ENCODE results near the gene KRT15.

The KRT15 gene
- 0 to 0.11 (median 0) reads per million in 9 experiments for total RNA-seq

DNA sequence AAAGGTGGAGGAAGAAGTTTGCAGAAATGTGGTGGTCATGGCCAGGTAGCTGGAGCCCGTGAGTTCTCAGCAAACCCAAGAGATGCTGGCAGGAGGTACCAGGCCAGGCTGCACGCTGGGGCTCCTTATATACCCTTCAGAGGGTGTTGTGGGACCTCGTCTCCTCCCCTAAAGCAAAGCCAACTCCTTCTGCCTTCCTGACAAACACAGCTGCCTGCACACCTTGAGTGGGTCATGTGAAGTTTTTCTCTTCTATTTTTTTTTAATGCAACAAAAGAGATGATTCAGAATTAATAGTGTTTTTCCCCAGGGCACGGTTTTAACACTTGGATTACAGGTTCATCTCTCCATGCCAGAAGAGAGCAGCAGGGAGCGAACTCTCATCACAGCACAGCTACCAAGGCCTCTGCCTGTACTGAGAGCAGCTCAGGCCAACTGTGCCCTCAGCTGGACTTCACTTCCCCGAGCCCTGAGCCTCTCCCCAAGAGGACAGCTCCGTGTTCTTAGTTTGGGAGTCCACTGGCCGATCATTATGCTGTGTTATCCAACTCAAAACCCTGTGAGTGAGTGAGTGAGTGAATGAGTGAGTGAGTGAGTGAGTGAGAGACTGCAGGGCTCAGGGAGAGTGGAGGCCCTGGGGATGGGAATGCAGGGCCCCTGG, at the start of gene KRT15:
KRT15 (minus strand) TSS at position 102 of the 661 bp plus-strand sequence; CDS start at position 39, 63 bp downstream.
- Mint-ChIP-seq H3K36me3 (ENCODE audit: insufficient read depth) (no peaks in the 10 kb centered on the region), H3K4me3 (no peak within 1 kb of the TSS), H3K27ac (no peak within 1 kb of the TSS), H3K4me1 (ENCODE audit: low read depth in 2 of 2) (no peaks in the 10 kb centered on the region), H3K9me3 (no peaks in the 10 kb centered on the region), H3K27me3 (peaks cover 24 to 81% of the 10 kb centered on the region in 2 donors)
- no peak for ATAC-seq (replicated peaks)
- no peak for DNase-seq

DNA sequence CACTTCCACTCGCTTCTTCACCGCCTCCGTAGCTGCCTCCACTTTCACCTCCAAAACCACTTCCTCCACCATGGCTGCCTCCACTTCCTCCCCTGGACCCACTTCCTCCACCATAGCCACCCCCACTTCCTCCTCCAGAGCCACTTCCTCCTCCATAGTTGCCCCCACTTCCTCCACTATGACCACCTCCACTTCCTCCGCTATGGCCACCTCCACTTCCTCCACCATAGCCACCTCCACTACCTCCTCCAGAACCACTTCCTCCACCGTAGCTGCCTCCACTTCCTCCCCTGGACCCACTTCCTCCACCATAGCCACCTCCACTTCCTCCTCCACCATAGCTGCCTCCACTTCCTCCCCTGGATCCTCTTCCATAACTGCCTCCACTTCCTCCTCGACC, 48.6 kb upstream of the KRT15 start:
- Mint-ChIP-seq H3K4me3 (no peak overlapping the region), H3K27ac (peak overlapping the region; percentile 50 to 88), H3K27me3 (peaks cover 20 to 38% of the 10 kb centered on the region in 2 donors), H3K36me3 (ENCODE audit: insufficient read depth) (no peaks in the 10 kb centered on the region), H3K4me1 (ENCODE audit: low read depth in 2 of 2) (peaks cover 11 to 20% of the 10 kb centered on the region in 2 donors), H3K9me3 (peaks cover 6 to 11% of the 10 kb centered on the region in 2 donors)
- DNase-seq = peak in 1 of 3 experiments; percentile 6
- ATAC-seq (replicated peaks) = peak; percentile 32

DNA sequence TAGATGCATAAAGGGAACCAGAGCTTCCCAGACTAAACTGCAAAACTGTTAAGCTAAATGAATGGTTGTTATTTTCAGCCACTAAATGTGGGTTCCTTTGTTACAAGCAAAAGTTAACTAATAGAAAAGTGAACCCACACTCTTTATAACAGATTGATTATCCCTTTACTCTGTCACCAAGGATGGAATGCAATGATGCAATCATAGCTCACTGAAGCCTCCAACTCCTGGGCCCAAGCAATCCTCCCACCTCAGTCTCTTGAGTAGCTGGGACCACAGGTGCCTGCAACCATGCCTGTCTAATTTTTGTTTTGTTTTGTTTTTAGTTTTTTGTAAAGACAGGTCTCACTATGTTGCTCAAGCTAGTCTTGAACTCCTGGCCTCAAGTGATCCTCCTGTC, 46.6 kb upstream of the KRT15 start:
- Mint-ChIP-seq H3K9me3 (peaks cover 6 to 11% of the 10 kb centered on the region in 2 donors), H3K27ac (no peak overlapping the region), H3K27me3 (peaks cover 31 to 38% of the 10 kb centered on the region in 2 donors), H3K4me3 (no peak overlapping the region), H3K4me1 (ENCODE audit: low read depth in 2 of 2) (peaks cover 11 to 20% of the 10 kb centered on the region in 2 donors), H3K36me3 (ENCODE audit: insufficient read depth) (no peaks in the 10 kb centered on the region)
- DNase-seq (no peak), ATAC-seq (replicated peaks) (no peak)

- DNase-seq (no peak), ATAC-seq (replicated peaks) (no peak)
- Mint-ChIP-seq H3K9me3 (peaks cover 6 to 11% of the 10 kb centered on the region in 2 donors), H3K4me1 (ENCODE audit: low read depth in 2 of 2) (peaks cover 7 to 20% of the 10 kb centered on the region in 2 donors), H3K27me3 (peaks cover 42 to 54% of the 10 kb centered on the region in 2 donors), H3K27ac (no peak overlapping the region), H3K4me3 (no peak overlapping the region), H3K36me3 (ENCODE audit: insufficient read depth) (no peaks in the 10 kb centered on the region)
Observed at GRCh38 chr17:41563607-41564170, 45.0 kb upstream of the KRT15 start.

DNA sequence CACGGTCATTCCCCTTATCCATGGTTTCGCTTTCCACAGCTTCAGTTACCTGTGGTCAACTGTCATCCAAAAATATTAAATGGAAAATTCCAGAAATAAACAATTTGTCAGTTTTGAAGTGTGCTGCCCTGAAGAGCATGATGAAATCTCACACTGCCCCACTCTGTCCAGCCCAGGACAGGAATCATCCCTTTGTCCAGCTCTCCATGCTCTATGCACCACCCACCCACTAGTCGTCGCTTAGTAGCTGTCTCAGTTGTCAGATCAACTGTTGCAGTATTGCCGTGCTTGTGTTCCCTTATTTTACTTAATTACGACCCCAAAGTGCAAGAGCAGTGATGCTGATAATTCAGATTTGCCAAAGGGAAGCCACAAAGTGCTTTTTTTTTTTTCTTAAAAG, 42.9 kb upstream of the KRT15 start:
- Mint-ChIP-seq H3K36me3 (ENCODE audit: insufficient read depth) (no peaks in the 10 kb centered on the region), H3K4me3 (no peak overlapping the region), H3K4me1 (ENCODE audit: low read depth in 2 of 2) (peaks cover 0 to 3% of the 10 kb centered on the region in 2 donors), H3K9me3 (no peaks in the 10 kb centered on the region), H3K27me3 (peaks cover 64 to 75% of the 10 kb centered on the region in 2 donors), H3K27ac (no peak overlapping the region)
- no peak for DNase-seq
- no peak for ATAC-seq (replicated peaks)

- no peak for ATAC-seq (replicated peaks)
- DNase-seq = no peak
- H3K9me3 Mint-ChIP-seq = no peaks in the 10 kb centered on the region
- H3K36me3 Mint-ChIP-seq (ENCODE audit: insufficient read depth) = no peaks in the 10 kb centered on the region
- no peak overlapping the region for H3K27ac Mint-ChIP-seq
- peaks cover 74 to 93% of the 10 kb centered on the region in 2 donors for H3K27me3 Mint-ChIP-seq
- H3K4me3 Mint-ChIP-seq = no peak overlapping the region
- H3K4me1 Mint-ChIP-seq (ENCODE audit: low read depth in 2 of 2) = no peaks in the 10 kb centered on the region
Observed at GRCh38 chr17:41559548-41559947, 40.9 kb upstream of the KRT15 start.

DNA sequence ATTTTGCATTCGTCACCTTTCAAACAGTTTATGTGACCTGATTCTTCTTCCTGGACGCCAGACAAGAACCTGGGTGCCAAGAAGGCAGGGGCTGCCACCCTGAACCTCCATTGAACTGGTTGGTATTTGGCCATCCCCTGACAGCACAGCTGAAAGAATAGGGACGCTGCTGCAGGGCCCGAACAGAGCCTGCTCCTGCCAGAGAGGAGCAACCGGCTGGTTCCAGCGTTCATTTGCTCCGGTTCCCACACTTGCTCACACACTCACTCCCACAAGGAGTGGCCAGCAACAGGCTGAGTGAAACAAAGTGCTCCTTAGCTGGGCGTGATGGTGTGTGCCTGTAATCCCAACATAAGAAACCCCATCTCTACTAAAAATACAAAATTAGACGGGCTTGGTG, 38.2 kb upstream of the KRT15 start:
- no peak overlapping the region for H3K27ac Mint-ChIP-seq
- H3K4me1 Mint-ChIP-seq (ENCODE audit: low read depth in 2 of 2) = no peaks in the 10 kb centered on the region
- no peaks in the 10 kb centered on the region for H3K36me3 Mint-ChIP-seq (ENCODE audit: insufficient read depth)
- H3K27me3 Mint-ChIP-seq = peaks cover 80 to 95% of the 10 kb centered on the region in 2 donors
- H3K9me3 Mint-ChIP-seq = no peaks in the 10 kb centered on the region
- H3K4me3 Mint-ChIP-seq = no peak overlapping the region
- DNase-seq = no peak
- ATAC-seq (replicated peaks) = no peak

GRCh38 chr17:41556306-41556705, 37.6 kb upstream of the KRT15 start:
- peaks cover 78 to 96% of the 10 kb centered on the region in 2 donors for H3K27me3 Mint-ChIP-seq
- no peaks in the 10 kb centered on the region for H3K9me3 Mint-ChIP-seq
- no peak overlapping the region for H3K27ac Mint-ChIP-seq
- no peak overlapping the region for H3K4me3 Mint-ChIP-seq
- DNase-seq (no peak), ATAC-seq (replicated peaks) (no peak)
- H3K36me3 Mint-ChIP-seq (ENCODE audit: insufficient read depth) = no peaks in the 10 kb centered on the region
- no peaks in the 10 kb centered on the region for H3K4me1 Mint-ChIP-seq (ENCODE audit: low read depth in 2 of 2)

DNA sequence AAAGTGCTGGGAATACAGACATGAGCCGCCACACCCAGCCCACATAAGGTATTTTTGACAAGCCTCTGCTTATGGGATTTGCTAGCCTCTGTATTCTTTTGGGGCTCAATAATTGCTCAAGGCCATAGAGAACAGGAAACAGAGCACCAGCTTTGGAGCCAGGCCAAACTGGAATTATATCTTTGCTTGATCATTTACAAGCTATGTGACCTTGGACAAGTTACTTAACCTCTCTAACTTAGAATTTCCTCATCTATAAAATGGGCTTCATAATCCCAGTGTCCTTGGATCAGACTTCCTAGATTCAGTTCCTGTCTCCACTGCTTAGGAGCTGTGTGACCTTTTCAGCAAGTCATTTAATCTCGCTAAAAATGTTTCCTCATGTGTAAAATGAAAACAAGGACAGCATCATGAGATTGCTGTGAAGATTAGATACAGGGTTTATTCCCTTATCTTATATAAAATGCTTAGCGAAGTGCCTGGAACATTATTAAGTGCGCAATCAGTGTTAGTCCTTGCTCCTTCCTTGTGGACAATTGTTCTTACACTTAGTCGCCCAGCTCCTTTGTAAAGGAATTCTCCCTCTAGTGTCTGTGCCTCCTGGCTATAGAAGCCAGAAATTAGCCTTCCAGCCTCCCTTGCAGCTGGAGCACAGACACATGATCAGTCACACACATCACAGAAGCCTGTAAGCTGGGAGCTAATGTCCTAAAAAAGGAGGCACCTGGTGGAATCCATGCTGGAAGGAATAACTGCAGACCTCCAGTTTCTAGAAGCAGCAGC, 36.6 kb upstream of the KRT15 start:
- Mint-ChIP-seq H3K27ac (no peak overlapping the region), H3K36me3 (ENCODE audit: insufficient read depth) (no peaks in the 10 kb centered on the region), H3K9me3 (no peaks in the 10 kb centered on the region), H3K4me1 (ENCODE audit: low read depth in 2 of 2) (no peaks in the 10 kb centered on the region), H3K4me3 (no peak overlapping the region), H3K27me3 (peaks cover 73 to 88% of the 10 kb centered on the region in 2 donors)
- ATAC-seq (replicated peaks) (no peak), DNase-seq (no peak)

- H3K27me3 Mint-ChIP-seq = peaks cover 63 to 76% of the 10 kb centered on the region in 2 donors
- peaks cover 3 to 4% of the 10 kb centered on the region in 2 donors for H3K4me1 Mint-ChIP-seq (ENCODE audit: low read depth in 2 of 2)
- H3K9me3 Mint-ChIP-seq = no peaks in the 10 kb centered on the region
- no peak overlapping the region for H3K4me3 Mint-ChIP-seq
- DNase-seq = no peak
- peak overlapping the region in 1 of 2 donors; percentile 33 for H3K27ac Mint-ChIP-seq
- no peaks in the 10 kb centered on the region for H3K36me3 Mint-ChIP-seq (ENCODE audit: insufficient read depth)
- no peak for ATAC-seq (replicated peaks)
Observed at GRCh38 chr17:41553987-41554680, 35.4 kb upstream of the KRT15 start.

DNA sequence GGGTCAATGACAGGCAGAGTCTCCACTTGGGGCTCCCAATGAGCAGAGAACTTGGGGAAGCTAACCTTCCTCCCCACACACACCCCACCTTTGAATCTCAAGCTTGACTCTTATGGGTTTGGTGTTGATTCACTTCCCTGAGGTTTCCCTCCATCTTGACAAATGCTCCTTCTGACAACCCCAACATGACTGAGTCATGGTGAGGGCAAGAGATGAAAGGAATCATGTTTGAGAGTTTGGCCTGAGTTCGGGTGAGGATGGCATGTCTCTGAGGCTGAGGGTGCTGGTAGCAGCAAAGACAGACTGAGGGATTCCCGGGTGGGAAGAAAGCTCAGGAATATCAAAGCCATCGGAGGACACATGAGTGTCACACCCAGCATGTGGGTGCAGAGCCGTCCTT, 34.5 kb upstream of the KRT15 start:
- ATAC-seq (replicated peaks) = no peak
- H3K4me3 Mint-ChIP-seq = no peak overlapping the region
- no peak for DNase-seq
- H3K27me3 Mint-ChIP-seq = peaks cover 56 to 69% of the 10 kb centered on the region in 2 donors
- peaks cover 7 to 13% of the 10 kb centered on the region in 2 donors for H3K4me1 Mint-ChIP-seq (ENCODE audit: low read depth in 2 of 2)
- no peaks in the 10 kb centered on the region for H3K9me3 Mint-ChIP-seq
- no peaks in the 10 kb centered on the region for H3K36me3 Mint-ChIP-seq (ENCODE audit: insufficient read depth)
- H3K27ac Mint-ChIP-seq = no peak overlapping the region

DNA sequence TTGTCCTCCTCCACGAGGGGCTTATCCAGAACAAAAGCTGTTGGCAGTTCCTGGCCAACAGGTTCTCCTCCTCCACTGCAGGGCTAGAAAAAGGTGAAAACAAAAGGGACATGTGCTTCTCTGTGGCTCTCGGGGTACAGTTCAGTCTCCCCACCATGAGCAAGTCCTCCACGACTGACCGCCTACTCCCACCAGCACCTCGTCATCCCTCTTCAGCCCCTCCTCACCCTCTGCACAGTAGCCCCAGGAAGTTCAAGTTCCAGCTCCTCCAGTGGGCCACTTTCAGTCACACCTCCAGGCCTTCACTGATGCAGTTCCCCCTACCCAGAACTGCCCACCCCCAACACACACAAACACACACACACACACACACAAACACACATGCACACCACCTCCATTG, 33.8 kb upstream of the KRT15 start:
- Mint-ChIP-seq H3K9me3 (no peaks in the 10 kb centered on the region), H3K4me1 (ENCODE audit: low read depth in 2 of 2) (peaks cover 7 to 17% of the 10 kb centered on the region in 2 donors), H3K27me3 (peaks cover 54 to 69% of the 10 kb centered on the region in 2 donors), H3K4me3 (no peak overlapping the region), H3K36me3 (ENCODE audit: insufficient read depth) (no peaks in the 10 kb centered on the region), H3K27ac (no peak overlapping the region)
- ATAC-seq (replicated peaks) = no peak
- DNase-seq = no peak

DNA sequence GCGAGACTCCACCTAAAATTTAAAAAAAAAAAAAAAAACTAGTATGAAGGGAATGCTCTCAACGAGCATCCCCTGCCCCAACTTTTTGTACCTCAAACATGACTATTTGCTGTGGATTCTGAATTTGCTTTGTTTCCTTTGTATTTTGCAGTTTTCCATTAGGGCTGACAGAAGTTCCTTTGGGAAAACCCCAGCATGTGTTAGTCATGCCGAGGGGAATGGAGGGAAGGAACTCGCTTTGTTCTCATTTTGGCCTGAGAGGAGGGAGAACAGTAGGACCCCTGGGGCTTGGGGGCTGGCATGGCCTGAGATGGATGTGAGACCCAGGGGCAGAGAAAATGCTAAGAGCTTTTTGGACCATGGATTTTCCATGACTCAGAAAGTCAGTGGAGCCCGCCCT, 32.7 kb upstream of the KRT15 start:
- Mint-ChIP-seq H3K4me1 (ENCODE audit: low read depth in 2 of 2) (peaks cover 7 to 17% of the 10 kb centered on the region in 2 donors), H3K27me3 (peaks cover 43 to 69% of the 10 kb centered on the region in 2 donors), H3K36me3 (ENCODE audit: insufficient read depth) (no peaks in the 10 kb centered on the region), H3K9me3 (peaks cover 0 to 9% of the 10 kb centered on the region in 2 donors), H3K4me3 (no peak overlapping the region), H3K27ac (no peak overlapping the region)
- ATAC-seq (replicated peaks) = no peak
- DNase-seq = no peak
